ENCODE data around the gene VPS33B.

Gene VPS33B

GRCh38 chr15:90988296-90988695 is 34.1 kb downstream of the VPS33B start:
- TF ChIP-seq REST (IDR thresholded peaks at IDR 0.05; ENCODE audit: insufficient read depth in 1 of 2, low read depth in 2 of 2, low read length in 2 of 2) = no peak
- no peak for TF ChIP-seq SIN3A (IDR thresholded peaks at IDR 0.05; ENCODE audit: borderline replicate concordance, insufficient read depth, low read length)

GRCh38 chr15:90987561-90988141 is 34.7 kb downstream of the VPS33B start:
- TF ChIP-seq TAF1 (IDR thresholded peaks at IDR 0.05; ENCODE audit: borderline replicate concordance, insufficient read depth, low read length) = no peak
- TF ChIP-seq SIN3A (IDR thresholded peaks at IDR 0.05; ENCODE audit: borderline replicate concordance, insufficient read depth, low read length) = no peak
- TF ChIP-seq REST (IDR thresholded peaks at IDR 0.05; ENCODE audit: insufficient read depth in 1 of 2, low read depth in 2 of 2, low read length in 2 of 2) = no peak
- no peak for TF ChIP-seq FOXP2 (optimal IDR thresholded peaks at IDR 0.05; ENCODE audit: borderline replicate concordance, extremely low read depth, extremely low read length, insufficient read depth)
- no peak for TF ChIP-seq POLR2AphosphoS5 (IDR thresholded peaks at IDR 0.05; ENCODE audit: low read depth, low read length)

- TF ChIP-seq FOXP2 (optimal IDR thresholded peaks at IDR 0.05; ENCODE audit: borderline replicate concordance, extremely low read depth, extremely low read length, insufficient read depth) (no peak), TAF1 (IDR thresholded peaks at IDR 0.05; ENCODE audit: borderline replicate concordance, insufficient read depth, low read length) (no peak), POLR2AphosphoS5 (IDR thresholded peaks at IDR 0.05; ENCODE audit: low read depth, low read length) (no peak), REST (IDR thresholded peaks at IDR 0.05; ENCODE audit: insufficient read depth in 1 of 2, low read depth in 2 of 2, low read length in 2 of 2) (no peak), SIN3A (IDR thresholded peaks at IDR 0.05; ENCODE audit: borderline replicate concordance, insufficient read depth, low read length) (no peak)
These were observed 35.4 kb downstream of the VPS33B start for GRCh38 chr15:90986790-90987507.

- TF ChIP-seq REST (IDR thresholded peaks at IDR 0.05; ENCODE audit: insufficient read depth in 1 of 2, low read depth in 2 of 2, low read length in 2 of 2) (no peak), TAF1 (IDR thresholded peaks at IDR 0.05; ENCODE audit: borderline replicate concordance, insufficient read depth, low read length) (no peak)
These were observed 40.3 kb downstream of the VPS33B start for GRCh38 chr15:90982135-90982534.

GRCh38 chr15:90981681-90982080 is 40.7 kb downstream of the VPS33B start:
- TF ChIP-seq TAF1 (IDR thresholded peaks at IDR 0.05; ENCODE audit: borderline replicate concordance, insufficient read depth, low read length) (no peak), FOXP2 (optimal IDR thresholded peaks at IDR 0.05; ENCODE audit: borderline replicate concordance, extremely low read depth, extremely low read length, insufficient read depth) (no peak), SIN3A (IDR thresholded peaks at IDR 0.05; ENCODE audit: borderline replicate concordance, insufficient read depth, low read length) (no peak), POLR2AphosphoS5 (IDR thresholded peaks at IDR 0.05; ENCODE audit: low read depth, low read length) (no peak), REST (IDR thresholded peaks at IDR 0.05; ENCODE audit: insufficient read depth in 1 of 2, low read depth in 2 of 2, low read length in 2 of 2) (no peak)
